HG02870 (cell line): ENCODE data around the gene PCDHGB4.
"Not testable (repeated sequence)": the region's sequence is repeated elsewhere in the genome, so short reads cannot be mapped to it uniquely, and the experiment has no call there.

Experiments used
- ATAC-seq: cut with Tn5 transposase; IDR thresholded peaks from one replicate; pipeline ENCODE4 v1.9.1; 2021; ENCODE audit warnings: mild to moderate bottlenecking, moderate library complexity; ENCODE audit not compliant: unreplicated experiment

Gene PCDHGB4

DNA sequence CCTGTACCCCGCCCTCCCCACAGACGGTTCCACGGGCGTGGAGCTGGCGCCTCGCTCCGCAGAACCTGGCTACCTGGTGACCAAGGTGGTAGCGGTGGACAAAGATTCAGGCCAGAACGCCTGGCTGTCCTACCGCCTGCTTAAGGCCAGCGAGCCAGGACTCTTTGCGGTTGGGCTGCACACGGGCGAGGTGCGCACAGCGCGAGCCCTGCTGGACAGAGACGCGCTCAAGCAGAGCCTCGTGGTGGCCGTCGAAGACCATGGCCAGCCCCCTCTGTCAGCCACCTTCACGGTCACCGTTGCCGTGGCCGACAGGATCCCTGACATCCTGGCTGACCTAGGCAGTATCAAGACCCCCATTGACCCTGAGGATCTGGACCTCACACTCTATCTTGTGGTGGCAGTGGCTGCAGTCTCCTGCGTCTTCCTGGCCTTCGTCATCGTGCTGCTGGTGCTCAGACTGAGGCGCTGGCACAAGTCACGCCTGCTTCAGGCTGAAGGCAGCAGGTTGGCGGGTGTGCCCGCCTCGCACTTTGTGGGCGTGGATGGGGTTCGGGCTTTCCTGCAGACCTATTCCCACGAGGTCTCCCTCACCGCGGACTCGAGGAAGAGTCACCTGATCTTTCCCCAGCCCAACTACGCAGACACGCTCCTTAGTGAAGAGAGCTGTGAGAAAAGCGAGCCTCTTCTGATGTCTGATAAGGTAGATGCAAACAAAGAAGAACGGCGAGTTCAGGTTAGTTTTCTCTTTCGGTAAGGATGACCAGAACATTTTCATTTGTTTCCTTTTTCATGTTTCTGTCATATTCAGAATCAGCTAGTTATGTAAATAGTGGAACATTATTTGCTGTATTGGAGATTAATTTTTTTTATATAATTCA, 21.2 kb upstream of the PCDHGB4 start:
- ATAC-seq: no peak

DNA sequence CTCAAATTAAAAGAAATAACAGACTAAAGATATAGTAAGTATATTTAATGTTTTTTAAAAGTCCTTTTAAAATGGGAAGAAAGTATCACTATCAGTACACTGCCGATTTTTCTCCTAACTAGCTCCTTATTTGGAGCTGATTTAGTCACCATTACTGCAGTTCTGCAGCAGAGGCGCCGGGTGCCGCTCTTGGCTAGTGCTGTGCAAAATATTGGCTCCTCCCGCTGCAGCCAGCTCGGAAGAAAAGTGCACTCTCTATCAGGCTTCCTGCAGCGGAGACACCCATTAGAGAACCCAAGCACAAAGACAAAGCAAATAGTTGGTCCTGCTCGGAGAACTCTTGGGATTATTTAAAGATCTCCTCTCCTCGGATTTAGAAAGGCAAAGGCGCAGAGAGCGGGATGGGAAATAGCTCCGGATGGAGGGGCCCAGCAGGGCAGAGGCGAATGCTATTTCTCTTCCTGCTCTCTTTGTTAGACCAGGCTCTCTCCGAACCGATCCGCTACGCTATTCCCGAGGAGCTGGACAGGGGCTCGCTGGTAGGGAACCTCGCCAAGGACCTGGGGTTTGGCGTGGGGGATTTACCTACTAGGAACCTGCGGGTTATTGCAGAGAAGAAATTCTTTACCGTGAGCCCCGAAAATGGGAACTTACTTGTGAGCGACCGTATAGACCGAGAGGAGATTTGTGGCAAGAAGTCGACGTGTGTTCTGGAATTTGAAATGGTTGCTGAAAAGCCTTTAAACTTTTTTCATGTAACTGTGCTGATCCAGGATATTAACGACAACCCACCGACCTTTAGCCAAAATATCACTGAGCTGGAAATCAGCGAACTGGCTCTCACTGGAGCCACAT, 17.3 kb upstream of the PCDHGB4 start, which contains the start of gene PCDHGB3:
Gene PCDHGB3, plus strand, starts transcription at position 249 of the 855 bp plus-strand sequence. Its CDS starts 153 bp downstream, at position 402.
- peak; percentile 100 for ATAC-seq

DNA sequence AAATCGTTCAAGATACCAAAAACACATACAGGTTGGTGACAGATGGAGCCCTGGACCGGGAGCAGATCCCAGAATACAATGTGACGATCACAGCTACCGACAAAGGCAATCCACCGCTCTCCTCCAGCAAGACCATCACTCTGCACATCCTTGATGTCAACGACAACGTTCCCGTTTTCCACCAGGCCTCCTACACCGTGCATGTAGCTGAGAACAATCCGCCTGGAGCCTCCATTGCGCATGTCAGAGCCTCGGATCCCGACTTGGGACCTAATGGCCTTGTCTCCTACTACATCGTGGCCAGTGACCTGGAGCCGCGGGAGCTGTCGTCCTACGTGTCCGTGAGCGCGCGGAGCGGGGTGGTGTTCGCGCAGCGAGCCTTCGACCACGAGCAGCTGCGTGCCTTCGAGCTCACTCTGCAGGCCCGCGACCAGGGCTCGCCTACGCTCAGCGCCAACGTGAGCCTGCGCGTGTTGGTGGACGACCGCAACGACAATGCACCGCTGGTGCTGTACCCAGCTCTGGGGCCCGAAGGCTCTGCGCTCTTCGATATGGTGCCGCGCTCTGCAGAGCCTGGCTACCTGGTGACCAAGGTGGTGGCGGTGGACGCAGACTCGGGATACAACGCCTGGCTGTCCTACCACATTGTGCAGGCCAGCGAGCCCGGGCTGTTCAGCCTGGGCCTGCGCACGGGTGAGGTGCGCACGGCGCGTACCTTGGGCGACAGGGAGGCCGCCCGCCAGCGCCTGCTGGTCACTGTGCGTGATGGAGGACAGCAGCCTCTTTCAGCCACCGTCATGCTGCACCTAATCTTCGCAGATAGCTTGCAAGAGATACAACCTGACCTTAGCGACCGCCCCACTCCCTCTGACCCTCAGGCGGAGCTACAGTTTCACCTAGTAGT, 15.7 kb upstream of the PCDHGB4 start:
- no peak for ATAC-seq

DNA sequence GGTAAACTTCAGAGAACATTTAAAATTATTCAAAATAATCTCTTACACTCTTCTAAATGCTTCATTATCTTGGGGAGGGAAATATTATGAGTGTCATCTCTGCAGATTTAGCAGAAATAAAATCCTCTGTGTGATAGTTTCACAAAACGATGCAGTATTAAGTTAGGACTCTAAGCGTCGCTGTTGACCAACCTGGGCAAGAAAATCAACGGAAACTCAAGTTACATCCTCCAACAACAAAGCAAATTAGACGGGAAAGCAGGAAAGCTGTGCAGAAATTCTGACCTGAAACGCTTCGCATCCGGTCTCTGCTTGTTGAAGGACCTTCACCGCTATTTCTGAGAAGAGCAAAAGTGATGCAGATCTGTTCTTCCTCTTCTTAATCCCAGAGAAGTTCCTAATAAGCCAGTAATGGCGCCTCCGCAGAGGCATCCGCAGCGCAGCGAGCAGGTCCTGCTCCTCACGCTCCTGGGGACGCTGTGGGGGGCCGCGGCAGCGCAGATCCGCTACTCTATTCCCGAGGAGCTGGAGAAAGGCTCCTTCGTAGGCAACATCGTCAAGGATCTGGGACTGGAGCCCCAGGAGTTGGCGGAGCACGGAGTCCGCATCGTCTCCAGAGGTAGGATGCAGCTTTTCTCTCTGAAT, 13.7 kb upstream of the PCDHGB4 start, which contains the start of gene PCDHGA6:
Gene PCDHGA6, plus strand, starts transcription at position 219 of the 645 bp plus-strand sequence. Its CDS starts 193 bp downstream, at position 412.
- ATAC-seq: no peak

DNA sequence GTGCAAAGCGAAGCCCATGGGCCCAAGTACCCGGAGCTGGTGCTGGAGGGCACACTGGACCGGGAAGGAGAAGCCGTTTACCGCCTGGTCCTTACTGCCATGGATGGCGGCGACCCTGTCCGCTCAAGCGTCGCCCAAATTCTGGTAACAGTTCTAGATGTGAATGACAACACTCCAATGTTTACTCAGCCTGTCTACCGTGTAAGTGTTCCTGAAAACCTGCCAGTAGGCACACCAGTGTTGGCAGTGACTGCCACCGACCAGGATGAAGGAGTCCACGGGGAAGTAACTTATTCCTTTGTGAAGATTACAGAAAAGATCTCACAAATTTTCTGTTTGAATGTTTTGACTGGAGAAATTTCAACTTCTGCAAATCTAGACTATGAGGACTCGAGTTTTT, 12.9 kb upstream of the PCDHGB4 start:
- no peak for ATAC-seq

DNA sequence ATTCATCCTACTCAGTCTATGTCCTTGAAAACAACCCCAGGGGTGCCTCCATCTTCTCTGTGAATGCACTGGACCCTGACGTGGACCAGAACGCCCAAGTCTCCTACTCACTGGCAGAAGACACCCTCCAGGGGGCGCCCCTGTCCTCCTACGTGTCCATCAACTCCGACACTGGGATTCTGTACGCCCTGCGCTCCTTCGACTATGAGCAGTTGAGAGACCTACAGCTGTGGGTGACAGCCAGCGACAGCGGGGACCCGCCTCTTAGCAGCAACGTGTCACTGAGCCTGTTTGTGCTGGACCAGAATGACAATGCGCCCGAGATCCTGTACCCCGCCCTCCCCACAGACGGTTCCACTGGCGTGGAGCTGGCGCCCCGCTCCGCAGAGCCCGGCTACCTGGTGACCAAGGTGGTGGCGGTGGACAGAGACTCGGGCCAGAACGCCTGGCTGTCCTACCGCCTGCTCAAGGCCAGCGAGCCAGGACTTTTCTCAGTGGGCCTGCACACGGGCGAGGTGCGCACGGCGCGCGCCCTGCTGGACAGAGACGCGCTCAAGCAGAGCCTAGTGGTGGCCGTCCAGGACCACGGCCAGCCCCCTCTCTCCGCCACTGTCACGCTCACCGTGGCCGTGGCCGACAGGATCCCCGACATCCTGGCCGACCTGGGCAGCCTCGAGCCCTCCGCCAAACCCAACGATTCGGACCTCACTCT, 11.9 kb upstream of the PCDHGB4 start:
- not testable (repeated sequence) for ATAC-seq

DNA sequence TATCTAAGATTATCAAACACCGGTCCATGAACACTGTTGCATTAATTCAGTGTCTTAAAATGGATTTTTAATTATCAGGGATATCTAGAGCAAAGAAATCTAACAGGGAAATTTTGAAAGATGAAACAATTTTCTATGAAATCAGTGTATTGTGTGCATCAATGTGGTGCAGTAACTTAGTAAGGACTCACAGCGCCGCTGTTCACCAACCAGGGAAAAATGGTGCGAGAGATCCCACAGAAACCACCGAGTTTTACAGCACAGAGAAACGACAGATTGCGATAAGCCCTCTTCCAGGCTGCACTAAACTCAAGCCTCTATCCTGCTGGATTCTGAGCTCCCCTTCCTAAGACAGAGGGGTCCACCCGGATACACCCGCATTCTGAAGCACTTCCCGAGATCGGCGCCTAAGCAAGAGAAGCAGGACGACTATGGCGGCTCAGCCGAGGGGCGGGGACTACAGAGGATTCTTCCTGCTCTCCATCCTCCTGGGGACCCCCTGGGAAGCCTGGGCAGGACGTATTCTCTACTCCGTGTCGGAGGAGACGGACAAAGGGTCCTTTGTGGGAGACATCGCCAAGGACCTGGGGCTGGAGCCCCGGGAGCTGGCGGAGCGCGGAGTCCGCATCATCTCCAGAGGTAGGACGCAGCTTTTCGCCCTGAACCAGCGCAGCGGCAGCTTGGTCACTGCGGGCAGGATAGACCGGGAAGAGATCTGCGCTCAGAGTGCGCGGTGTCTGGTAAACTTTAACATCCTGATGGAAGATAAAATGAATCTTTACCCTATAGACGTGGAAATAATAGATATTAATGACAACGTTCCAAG, 4.8 kb upstream of the PCDHGB4 start, which contains the start of gene PCDHGA7:
Gene PCDHGA7, plus strand, starts transcription at position 274 of the 826 bp plus-strand sequence. Its CDS starts 158 bp downstream, at position 432.
- no peak for ATAC-seq

DNA sequence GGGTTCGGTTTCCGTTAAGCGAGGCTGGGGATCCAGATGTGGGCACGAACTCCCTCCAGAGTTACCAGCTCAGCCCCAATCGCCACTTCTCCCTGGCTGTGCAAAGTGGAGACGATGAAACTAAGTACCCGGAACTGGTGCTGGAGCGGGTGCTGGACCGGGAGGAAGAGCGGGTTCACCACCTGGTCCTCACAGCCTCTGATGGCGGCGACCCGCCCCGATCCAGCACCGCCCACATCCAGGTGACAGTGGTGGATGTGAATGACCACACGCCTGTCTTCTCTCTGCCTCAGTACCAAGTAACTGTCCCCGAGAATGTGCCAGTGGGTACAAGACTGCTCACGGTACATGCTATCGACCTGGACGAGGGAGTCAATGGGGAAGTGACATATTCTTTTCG, 4.2 kb upstream of the PCDHGB4 start:
- ATAC-seq: no peak

DNA sequence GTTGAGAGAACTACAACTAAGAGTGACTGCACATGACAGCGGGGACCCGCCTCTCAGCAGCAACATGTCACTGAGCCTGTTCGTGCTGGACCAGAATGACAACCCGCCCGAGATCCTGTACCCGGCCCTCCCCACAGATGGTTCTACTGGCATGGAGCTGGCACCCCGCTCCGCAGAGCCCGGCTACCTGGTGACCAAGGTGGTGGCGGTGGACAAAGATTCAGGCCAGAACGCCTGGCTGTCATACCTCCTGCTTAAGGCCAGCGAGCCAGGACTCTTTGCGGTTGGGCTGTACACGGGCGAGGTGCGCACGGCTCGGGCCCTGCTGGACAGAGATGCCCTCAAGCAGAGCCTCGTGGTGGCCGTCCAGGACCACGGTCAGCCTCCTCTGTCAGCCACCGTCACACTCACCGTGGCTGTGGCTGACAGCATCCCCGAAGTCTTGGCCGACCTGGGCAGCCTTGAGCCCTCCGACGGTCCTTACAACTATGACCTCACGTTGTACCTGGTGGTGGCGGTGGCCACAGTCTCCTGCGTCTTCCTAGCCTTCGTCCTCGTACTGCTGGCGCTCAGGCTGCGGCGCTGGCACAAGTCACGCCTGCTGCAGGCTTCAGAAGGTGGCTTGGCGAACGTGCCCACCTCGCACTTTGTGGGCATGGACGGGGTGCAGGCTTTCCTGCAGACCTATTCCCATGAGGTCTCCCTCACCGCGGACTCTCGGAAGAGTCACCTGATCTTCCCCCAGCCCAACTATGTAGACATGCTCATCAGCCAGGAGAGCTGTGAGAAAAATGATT, 2.8 kb upstream of the PCDHGB4 start:
- ATAC-seq: no peak

DNA sequence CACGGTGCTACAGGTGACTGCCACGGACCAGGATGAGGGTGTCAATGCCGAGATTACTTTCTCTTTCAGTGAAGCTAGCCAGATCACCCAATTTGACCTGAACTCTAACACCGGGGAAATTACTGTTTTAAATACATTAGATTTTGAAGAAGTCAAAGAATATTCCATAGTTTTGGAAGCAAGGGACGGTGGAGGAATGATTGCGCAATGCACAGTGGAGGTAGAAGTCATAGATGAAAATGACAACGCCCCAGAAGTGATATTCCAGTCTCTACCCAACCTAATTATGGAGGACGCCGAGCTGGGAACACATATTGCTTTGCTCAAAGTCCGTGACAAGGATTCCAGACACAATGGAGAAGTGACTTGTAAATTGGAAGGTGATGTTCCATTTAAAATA, 1.2 kb downstream of the PCDHGB4 start:
- no peak for ATAC-seq

DNA sequence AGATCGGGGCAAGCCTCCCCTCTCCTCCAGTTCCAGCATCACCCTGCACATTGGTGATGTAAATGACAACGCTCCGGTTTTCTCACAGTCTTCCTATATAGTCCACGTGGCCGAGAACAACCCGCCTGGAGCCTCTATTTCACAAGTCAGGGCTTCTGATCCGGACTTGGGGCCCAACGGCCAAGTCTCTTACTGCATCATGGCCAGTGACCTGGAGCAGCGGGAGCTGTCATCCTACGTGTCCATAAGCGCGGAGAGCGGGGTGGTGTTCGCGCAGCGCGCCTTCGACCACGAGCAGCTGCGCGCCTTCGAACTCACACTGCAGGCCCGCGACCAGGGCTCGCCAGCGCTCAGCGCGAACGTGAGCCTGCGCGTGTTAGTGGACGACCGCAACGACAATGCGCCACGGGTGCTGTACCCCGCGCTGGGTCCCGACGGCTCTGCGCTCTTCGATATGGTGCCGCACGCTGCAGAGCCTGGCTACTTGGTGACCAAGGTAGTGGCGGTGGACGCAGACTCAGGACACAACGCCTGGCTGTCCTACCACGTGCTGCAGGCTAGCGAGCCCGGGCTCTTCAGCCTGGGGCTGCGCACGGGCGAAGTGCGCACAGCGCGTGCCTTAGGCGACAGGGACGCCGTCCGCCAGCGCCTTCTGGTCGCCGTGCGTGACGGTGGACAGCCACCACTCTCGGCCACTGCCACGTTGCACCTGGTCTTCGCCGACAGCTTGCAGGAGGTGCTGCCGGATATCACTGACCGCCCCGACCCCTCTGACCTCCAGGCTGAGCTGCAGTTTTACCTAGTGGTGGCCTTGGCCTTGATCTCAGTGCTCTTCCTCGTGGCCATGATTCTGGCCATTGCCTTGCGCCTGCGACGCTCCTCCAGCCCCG, 1.9 kb downstream of the PCDHGB4 start:
- ATAC-seq: no peak

DNA sequence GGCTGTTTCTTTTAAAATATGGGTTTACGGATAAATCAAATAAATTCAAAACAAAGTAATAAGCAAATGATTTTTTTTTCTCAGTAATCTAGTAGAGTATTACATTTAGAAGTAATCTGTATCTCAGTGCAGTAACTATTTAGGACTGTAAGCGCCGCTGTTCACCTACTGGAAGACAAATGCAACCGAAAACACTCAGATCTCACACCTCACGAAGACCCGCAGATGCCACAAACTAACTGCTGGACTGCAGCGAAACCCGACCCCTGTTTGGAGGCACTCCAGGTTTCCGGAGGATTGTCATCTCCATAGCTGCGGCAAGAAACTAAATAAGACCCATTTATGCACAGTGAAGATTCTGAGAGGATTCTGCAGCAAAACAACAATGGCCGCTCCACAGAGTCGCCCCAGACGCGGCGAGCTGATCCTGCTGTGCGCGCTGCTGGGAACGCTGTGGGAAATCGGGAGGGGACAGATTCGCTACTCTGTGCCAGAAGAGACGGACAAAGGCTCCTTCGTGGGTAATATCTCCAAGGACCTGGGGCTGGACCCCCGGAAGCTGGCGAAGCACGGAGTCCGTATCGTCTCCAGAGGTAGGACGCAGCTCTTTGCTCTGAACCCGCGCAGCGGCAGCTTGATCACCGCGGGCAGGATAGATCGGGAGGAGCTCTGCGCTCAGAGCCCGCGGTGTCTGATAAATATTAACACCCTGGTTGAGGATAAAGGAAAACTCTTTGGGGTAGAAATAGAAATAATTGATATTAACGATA, 5.1 kb downstream of the PCDHGB4 start, which contains the start of gene PCDHGA8:
Gene PCDHGA8, plus strand, starts transcription at position 205 of the 770 bp plus-strand sequence. Its CDS starts 181 bp downstream, at position 386.
- ATAC-seq: no peak

DNA sequence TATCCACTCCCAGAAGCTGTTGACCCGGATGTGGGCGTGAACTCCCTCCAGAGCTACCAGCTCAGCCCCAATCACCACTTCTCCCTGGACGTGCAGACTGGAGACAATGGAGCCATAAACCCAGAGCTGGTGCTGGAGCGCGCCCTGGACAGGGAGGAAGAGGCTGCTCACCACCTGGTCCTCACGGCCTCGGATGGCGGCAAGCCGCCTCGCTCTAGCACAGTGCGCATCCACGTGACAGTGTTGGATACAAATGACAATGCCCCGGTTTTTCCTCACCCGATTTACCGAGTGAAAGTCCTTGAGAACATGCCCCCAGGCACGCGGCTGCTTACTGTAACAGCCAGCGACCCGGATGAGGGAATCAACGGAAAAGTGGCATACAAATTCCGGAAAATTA, 5.8 kb downstream of the PCDHGB4 start:
- ATAC-seq: no peak

DNA sequence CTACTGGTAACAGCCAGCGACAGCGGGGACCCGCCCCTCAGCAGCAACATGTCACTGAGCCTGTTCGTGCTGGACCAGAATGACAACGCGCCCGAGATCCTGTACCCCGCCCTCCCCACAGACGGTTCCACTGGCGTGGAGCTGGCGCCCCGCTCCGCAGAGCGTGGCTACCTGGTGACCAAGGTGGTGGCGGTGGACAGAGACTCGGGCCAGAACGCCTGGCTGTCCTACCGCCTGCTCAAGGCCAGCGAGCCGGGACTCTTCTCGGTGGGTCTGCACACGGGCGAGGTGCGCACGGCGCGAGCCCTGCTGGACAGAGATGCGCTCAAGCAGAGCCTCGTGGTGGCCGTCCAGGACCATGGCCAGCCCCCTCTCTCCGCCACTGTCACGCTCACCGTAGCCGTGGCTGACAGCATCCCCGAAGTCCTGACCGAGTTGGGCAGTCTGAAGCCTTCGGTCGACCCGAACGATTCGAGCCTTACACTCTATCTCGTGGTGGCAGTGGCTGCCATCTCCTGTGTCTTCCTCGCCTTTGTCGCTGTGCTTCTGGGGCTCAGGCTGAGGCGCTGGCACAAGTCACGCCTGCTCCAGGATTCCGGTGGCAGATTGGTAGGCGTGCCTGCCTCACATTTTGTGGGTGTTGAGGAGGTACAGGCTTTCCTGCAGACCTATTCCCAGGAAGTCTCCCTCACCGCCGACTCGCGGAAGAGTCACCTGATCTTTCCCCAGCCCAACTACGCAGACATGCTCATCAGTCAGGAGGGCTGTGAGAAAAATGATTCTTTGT, 7.1 kb downstream of the PCDHGB4 start:
- ATAC-seq: not testable (repeated sequence)
